ENCODE results near the gene SNX32. TPM values are rescaled to one million over a fixed set of nuclear protein-coding genes. Genes with fewer than 3 reads are reported as not detected.
"Not testable (repeated sequence)": the region's sequence is repeated elsewhere in the genome, so short reads cannot be mapped to it uniquely, and the experiment has no call there.

The SNX32 gene
- total RNA-seq, 1 donor from 2014 or later = 2.9 TPM

DNA sequence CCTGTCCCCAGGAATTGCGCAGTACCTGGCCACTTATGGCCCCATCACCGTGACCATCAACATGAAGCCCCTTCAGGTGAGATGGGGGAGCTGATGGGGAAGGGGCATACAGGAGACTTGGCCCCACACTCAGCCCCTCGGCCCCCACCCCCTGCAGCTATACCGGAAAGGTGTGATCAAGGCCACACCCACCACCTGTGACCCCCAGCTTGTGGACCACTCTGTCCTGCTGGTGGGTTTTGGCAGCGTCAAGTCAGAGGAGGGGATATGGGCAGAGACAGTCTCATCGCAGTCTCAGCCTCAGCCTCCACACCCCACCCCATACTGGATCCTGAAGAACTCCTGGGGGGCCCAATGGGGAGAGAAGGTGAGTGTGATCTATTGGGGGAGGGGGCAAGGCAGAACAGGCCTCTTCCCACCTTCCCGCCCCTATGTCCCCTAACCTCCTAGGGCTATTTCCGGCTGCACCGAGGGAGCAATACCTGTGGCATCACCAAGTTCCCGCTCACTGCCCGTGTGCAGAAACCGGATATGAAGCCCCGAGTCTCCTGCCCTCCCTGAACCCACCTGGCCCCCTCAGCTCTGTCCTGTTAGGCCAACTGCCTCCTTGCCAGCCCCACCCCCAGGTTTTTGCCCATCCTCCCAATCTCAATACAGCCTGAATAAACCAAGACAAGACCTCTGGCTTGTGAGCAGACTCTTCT lies 49.4 kb downstream of the SNX32 start:
- intact Hi-C loops (cut with micrococcal nuclease) = no loop called here

DNA sequence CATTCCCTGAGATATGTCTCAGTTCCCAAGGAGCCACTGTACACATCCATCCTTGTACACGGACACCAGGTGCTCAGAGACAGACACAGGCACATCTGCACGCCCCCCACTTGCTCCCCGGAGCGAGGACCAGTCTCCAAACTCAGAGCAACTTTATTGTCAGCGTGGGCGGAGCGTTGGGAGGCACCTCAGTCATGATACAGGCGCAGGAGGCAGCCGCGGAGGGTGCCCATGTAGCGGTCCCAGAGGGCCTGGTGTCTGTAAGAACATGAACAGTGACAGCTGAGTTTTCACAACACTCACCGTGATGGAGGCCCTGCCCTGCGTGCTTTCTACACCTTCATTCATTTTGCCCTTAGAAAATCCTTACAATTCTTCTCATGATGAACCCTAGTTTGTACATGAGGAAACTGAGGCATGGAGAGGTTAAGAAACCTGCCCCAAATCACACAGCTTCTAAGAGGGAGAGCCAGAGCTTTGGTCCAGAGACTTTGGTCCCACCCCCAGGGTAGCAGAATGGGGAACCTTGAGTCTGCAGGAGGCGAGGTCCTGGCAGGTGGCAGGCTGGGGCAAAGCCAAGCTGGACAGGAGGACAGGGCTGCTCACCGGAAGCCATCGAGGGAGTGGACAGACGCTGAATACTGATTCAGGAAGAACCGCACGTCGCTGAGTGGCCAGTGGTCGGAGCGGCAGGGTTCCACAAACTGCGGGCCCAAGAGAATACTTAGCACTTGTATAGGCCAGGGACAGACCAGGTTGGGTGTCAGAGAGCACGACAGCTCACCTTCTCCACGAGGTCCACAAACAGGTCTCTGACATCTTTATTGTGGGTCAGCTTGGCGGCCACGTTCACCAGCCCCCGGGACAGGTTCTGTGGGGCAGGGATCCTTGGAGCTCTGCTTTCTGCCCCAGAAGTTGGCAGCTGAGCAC lies 50.3 kb downstream of the SNX32 start:
- intact Hi-C loops (cut with micrococcal nuclease) = loop anchor here (1.0 kb wide), 3 partner anchors 25 to 138 kb away; no protein-coding TSS in a partner anchor

DNA sequence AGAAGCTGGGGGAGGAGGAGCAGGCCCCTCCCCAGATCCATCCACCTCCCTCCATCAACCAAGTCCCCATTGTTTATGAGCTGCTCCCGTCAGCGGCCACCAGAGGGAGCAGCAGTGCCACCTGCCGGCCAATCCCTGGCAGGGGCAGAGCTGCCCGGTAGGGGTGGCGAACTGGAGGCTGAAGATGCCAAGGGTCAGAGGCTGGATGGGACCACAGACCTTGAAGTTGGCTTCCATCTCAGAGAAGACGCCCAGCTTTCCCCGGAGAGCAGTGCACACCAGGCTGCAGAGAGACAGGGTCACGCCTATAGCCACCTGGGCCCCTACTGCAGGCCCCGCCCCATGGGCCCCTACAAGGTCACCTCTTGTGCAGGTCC lies 50.9 kb downstream of the SNX32 start:
- intact Hi-C loops (cut with micrococcal nuclease) = loop anchor here (1.0 kb wide), 3 partner anchors 25 to 138 kb away; no protein-coding TSS in a partner anchor

DNA sequence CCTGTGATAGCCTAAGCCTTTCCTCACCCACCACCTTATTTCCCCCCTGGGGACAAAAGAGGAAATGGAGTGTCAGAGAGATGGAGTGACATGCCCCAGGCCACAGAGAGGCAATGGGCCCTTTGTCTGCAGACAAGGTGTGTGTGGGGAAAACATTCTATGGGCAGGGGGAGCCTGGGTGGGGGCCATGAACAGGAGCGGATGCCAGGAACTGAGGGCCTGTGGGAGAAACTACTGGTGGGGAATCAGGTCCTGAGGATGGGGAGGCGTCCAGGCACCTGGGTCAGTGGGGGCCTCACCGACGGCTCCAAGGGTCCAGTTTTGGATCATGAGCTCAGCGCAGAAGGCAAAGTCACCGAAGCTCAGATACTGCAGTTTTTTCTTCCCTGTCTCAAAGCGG lies 51.5 kb downstream of the SNX32 start:
- intact Hi-C loops (cut with micrococcal nuclease) = no loop called here

DNA sequence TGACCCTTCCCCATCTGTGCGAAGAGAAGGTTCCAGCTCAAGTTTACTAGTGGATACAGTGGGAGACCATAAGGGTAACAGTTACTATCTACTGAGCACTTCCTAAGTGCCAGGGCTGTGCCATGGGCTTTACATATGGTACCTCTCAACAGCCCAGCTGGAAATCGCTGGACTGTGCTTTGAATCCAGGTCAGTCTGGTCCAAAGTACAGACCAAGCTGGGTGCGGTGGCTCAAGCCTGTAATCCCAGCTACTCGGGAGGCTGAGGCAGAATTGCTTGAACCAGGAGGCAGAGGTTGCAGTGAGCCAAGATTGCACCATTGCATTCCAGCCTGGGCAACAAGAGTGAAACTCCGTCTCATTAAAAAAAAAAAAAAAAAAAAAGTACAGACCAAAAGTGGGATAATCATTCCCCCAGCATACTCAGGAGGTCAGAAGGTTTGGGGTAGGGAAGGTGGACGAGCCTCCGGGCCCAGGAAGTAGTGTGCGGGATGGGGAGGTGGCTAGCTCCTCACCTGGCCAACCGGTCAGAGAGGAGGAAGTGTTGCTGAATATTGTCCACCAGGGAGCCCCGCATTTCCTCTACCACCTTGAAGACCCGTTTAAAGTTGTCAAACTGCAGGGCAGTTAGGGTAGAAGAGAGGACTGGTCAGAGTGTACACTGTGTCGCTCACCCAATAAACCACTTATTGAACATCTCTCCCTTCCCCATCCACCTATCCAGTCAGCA lies 52.2 kb downstream of the SNX32 start:
- intact Hi-C loops (cut with micrococcal nuclease) = no loop called here

DNA sequence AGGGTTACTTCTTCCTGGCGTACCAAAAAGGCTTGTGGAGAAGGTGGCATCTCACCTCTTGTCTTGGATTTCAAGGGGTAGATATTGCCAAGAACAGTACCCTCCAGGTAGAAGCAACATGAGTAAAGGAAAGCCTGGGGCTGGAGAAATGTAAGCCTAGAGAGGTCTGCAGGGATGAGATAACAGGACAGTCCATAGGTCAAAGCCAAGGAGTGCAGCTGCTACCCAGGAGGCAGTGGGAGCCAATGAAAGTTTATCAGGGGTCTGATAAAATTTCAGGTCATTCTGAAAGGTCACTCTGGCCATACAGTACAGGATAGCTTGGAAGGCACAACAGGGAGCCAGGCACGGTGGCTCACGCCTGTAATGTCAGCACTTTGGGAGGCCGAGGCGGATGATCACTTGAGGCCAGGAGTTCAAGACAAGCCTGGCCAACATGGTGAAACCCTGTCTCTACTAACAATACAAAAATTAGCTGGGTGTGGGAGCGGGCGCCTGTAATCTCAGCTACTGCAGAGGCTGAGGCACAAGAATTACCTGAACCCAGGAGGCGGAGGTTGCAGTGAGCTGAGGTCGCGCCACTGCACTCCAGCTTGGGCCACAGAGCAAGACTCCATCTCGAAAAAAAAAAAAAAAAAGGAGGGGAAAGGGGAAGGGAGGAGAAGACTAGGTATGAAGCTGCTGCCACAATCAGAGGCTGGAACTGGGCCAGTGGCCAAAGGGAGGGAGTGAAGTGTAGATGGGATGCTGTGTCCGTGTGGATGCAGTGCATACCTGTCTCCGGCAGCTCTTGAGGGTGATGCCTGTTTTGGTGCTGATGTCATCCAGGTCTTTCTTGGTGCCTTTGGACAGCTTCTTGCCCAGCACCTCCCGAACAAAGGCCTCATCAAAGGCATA lies 53.3 kb downstream of the SNX32 start:
- intact Hi-C loops (cut with micrococcal nuclease) = no loop called here

DNA sequence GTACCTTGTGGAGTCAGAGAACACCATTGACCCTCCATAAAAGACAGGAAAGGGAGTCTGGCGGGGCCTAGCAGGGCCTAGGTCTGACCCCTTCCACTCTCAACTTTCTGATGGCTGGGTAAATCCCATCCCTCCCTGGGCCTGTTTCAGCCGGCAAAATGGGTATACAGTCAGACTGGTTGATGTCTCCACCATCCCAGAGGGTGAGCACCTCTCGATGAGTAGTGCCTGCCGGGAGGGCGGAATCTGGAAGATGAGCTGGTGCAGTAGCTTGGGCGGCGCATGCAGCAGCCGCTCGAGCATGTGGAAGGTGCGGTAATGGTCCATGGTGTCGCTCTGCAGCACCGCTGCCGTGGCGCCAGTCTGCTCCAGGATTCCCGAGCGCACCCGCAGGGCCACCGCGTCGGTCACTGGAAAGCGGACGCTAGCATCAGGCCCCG lies 54.0 kb downstream of the SNX32 start:
- intact Hi-C loops (cut with micrococcal nuclease) = loop anchor here (1.0 kb wide), 3 partner anchors 74 to 175 kb away; partner anchors contain the start of genes BANF1, EIF1AD, KAT5 and SART1

DNA sequence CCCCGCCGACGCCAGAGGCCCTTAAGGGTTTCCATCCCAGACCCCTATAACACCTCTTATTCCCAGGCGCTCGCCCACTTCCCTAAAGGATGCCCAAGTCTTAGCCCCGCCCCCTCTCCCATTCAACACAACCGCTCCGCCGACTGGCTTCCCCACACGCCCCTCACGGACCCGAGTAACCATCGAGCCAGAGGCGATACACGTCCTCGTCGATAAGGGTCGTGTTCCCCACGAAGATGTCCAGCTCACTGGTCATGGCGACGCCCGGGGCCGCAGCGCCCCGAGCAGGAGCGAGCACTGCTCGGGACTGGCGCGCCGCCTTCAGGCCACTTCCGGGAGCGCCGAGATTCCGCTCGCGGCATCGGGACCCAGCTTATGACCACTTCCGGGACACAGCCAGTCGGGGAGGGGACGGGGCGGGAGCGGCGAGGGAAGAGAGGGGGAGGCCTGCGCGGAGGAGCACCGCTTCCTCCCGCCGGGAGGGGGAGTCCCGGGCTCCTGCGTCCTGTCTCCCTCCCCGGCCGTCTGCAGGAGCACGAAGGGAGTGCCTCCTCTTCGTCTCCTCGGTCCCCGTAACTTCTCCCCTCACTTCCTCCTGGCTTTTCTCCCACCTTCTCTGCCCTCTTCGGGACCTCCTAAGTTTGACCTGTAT lies 54.5 kb downstream of the SNX32 start, which contains the start of gene FIBP:
Gene FIBP, minus strand, starts transcription at position 309 of the 652 bp plus-strand sequence. Its CDS starts 53 bp downstream, at position 256.
- intact Hi-C loops (cut with micrococcal nuclease) = loop anchor here (1.0 kb wide), 3 partner anchors 73 to 176 kb away; partner anchors contain the start of genes BANF1, EIF1AD, KAT5 and SART1

DNA sequence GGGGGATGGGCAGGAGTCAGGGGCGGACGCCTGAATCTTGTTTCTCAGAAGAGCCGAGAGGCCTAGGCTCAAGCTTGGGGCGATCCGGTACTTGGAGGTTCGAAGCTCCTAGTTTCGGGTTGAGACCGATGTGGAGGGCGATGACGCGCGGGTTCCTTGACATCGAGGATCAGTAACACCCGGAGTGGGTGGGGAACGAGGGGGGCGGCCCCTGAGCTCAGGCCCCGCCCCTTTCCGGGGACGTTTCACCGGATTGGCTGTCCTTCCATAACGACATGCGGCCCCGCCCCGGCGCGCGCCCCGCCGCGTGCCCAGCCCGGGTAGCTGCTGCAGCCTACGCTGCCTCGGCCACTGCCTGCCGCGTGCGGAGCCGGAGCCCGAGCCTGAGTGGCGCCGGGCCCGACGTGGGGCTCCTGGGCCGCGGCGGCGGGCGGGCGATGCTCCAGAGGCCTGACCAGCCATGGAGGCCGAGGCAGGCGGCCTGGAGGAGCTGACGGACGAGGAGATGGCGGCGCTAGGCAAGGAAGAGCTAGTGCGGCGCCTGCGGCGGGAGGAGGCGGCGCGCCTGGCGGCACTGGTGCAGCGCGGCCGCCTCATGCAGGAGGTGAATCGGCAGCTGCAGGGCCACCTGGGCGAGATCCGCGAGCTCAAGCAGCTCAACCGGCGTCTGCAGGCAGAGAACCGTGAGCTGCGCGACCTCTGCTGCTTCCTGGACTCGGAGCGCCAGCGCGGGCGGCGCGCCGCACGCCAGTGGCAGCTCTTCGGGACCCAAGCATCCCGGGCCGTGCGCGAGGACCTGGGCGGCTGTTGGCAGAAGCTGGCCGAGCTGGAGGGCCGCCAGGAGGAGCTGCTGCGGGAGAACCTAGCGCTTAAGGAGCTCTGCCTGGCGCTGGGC lies 56.8 kb downstream of the SNX32 start, which contains the start of gene CCDC85B:
Gene CCDC85B, plus strand, starts transcription at position 350 of the 895 bp plus-strand sequence. Its CDS starts 111 bp downstream, at position 461.
- intact Hi-C loops (cut with micrococcal nuclease) = loop anchor here (1.0 kb wide), 7 partner anchors 10 to 162 kb away; partner anchors contain the start of genes C11orf68, DRAP1, FOSL1 and SF3B2

DNA sequence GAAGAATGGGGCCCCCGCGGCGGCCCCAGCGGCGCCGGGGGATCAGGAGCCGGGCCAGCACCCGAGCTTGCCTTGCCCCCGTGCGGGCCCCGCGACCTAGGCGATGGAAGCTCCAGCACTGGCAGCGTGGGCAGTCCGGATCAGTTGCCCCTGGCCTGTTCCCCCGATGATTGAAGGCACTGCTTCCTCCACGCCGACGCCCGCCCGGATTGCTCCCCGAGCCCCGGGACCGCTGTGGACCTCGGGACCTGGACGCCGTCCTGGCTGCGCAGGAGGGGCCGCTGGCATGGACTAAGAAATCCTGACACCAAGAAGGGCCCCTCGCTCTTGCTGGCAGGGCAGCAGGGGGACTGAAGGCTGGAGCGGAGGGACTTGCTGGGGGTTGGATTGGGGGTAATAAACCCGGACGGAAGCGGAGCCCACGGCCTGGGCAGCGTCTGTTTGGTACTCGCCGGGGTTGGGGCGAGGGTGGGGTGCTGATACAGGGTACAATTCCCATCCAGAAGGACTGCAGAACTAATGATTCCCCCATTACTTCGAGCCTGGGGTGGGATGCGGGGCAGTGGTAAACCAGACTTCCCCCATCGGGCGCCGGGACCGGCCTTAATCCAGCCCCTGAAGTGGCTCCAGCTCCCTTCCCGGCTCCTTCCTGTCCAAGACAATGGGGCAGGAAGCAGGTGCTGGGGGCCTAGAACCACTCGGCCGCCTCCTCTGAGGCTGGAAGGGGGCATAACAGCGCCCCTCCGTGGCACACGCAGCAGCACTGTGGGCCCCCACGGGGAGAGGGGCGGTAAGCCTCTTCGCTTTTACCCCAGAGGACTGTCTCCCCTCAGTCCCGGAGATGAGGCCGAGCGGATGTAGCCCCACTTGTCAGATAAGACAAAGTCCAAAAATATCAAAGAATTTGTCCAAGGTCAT lies 57.7 kb downstream of the SNX32 start:
- intact Hi-C loops (cut with micrococcal nuclease) = no loop called here

DNA sequence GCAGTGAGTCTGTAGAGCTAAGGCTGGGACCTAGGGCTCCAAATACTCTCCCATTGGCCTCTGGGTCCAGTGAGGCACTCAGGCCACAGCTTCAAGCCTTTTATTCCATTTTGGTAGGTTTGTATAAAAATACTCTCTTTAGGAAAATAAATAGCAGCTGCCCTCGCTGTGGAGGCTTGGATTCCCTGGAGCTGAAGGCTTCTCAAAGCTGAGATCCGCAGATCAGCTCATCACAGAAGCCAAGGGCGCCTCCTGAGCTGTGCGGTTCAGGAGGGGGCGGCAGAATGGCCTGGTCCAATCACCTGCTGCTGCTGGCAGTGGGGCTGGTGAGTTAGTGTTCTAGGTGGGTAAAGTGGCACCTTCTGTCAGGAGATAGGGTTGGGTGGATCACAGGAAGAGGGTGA lies 58.4 kb downstream of the SNX32 start:
- intact Hi-C loops (cut with micrococcal nuclease) = not testable (repeated sequence)

DNA sequence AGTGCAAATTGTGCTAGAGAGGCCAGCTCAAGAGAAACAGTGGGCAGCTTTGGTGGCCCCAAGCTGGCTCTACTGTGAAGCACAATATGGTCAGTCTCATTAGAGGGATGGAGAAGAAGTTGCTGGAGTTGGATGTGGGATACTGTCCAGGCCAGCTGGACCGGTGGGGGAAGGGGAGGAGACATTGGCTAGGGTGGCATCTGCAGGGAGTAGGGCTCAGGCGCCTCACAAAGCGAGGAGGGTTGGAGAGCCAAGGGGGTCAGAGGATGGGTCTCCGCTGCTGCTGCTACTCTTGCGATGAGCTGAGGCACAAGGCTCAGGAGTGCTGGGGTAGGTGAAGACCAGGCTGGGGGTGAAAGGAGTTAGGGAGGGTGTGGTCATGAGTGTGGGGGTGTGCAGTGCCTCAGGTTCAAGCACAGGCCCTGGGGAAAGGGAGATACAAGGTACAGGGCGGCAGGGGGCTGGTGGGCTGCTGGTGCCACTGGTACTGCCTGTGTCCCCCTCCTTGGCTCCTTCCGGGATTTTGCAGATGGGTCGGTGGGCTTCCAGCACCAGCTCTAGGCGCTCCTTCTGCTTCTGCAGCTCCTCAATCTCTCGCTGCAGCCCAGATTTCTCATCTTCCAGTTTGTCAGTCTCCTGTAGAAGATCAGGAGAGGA lies 59.0 kb downstream of the SNX32 start:
- intact Hi-C loops (cut with micrococcal nuclease) = no loop called here

DNA sequence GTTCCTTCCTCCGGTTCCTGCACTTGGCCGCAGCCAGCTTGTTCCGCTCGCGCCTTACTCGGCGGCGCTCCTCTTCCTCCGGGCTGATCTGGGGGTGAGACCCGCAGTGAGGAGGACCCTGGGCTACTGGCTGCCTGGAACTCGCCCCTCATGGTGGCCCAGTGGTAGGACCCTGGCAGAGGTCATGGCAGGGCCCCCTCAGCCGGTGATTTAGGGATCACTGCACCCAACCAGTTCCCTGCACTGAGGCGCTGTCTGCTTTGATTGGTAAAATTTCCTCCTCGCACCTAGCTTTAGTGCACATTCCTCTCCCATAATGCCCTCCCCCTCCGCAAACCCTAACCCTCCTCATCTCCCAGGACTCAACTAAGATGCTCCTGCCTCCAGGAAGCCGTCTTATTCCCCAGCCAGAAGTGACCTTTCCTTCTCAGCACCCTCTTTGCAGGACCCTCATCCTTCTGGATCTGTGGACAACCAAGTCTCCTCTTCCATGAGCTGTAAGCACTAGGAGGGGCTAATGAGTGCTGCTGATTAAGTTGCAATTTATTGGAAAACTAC lies 60.4 kb downstream of the SNX32 start:
- intact Hi-C loops (cut with micrococcal nuclease) = loop anchor here (1.0 kb wide), 1 partner anchor 62 kb away; no protein-coding TSS in a partner anchor

DNA sequence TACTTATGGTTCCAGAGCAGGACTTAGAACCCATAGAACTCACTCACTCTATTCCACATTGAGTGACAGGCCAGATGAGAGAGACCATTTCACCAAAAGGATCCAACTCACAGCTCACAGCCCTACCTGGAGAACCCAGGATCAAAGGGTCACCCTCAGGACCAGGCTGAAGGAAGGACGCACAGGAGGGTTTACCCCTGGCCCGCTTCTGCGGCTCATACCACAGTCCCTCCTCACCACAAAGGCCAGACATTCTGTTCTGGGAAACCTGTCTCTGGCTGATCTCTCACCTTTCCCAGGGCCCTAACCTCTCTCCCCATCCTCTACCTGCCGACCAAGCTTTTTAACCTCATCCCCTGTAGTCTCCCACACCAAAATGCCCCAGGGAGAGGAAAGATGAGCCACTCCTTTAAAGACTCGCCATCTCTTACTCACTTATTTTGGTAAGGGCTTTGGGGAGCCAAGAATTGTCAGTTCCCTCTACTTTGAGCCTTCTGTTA lies 61.8 kb downstream of the SNX32 start:
- intact Hi-C loops (cut with micrococcal nuclease) = no loop called here

DNA sequence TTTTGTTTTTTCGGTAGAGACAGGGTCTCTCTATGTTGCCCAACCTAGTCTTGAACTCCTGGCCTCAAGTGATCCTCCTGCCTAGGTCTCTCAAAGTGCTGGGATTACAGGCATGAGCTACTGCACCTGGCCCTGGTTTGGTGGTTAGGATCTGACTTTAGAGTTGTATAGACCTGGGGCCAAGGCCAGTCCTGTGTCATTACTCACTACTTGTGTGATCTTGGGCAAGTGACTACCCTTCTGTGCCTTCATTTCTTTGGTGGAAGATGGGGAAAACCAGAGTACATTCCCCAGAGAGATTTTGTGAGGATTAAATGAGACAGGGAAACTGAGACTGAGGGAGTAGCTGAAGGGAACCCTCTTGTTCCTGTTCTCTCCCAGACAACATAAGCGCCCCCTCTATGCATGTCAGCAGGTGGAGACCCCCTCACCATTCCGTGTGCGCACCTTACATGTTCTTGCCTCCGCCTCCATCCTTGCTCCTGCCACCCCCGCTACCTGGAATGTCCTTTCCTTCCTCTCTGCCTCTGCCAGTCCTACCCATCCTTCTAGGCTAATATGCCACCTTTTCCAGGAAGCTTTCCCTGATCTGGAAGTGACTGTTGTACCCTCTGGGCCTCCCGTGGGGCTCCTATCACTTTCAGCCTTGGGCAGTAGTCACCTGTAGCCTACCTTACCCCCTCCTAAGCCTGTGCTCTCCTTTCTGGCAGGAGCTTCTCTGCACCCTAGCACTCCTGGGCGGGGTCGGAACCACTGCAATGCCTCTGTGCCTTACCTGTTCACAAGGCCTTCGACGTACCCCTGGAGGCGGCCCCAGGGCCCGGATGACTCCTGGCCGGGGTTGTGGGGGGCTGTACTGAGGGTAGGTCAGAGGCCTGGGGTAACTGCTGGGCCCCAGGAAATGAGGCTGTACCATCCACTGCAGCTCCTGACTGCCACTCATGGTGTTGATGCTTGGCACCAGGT lies 62.6 kb downstream of the SNX32 start:
- intact Hi-C loops (cut with micrococcal nuclease) = no loop called here

Data from T-helper 1 cell treated with Interleukin-12 subunit alpha and Interleukin-12 subunit beta and Interleukin-4 antibody, amounts not matched to agents 30 ng/mL and 1 ng/mL, for 36 hours (primary cell).